Endometrial microvascular endothelial cells (primary cell): ENCODE measurements around the gene TMEM263. TPM values are rescaled to one million over a fixed set of nuclear protein-coding genes. Genes with fewer than 3 reads are reported as not detected.
"Not testable (repeated sequence)": the region's sequence is repeated elsewhere in the genome, so short reads cannot be mapped to it uniquely, and the experiment has no call there.

Experiments used
- in situ Hi-C: cut with HindIII; loops from 2 replicates; pipeline ENCODE4 v1.10.0; 2017; ENCODE audit warnings: low sequenced_read_pairs, low pct_unique_long_range_greater_than_20kb; ENCODE audit errors: inconsistent ontology term
- total RNA-seq: library from RNA; depleted of rRNA; stranded (reverse); fragments of >200 nt; gene quantifications from one replicate; pipeline ENCODE4 v1.2.3, GENCODE V29; 2015; ENCODE audit errors: inconsistent ontology term

The TMEM263 gene
- total RNA-seq, 1 donor from 2014 or later: 57.8 TPM

- in situ Hi-C loops: no loop called here
Observed at GRCh38 chr12:106978035-106978800, 22.5 kb downstream of the TMEM263 start.

- in situ Hi-C loops: no loop called here
Observed at GRCh38 chr12:106980944-106981343, 25.2 kb downstream of the TMEM263 start.

GRCh38 chr12:106981788-106982187 is 26.1 kb downstream of the TMEM263 start:
- in situ Hi-C loops: no loop called here

DNA sequence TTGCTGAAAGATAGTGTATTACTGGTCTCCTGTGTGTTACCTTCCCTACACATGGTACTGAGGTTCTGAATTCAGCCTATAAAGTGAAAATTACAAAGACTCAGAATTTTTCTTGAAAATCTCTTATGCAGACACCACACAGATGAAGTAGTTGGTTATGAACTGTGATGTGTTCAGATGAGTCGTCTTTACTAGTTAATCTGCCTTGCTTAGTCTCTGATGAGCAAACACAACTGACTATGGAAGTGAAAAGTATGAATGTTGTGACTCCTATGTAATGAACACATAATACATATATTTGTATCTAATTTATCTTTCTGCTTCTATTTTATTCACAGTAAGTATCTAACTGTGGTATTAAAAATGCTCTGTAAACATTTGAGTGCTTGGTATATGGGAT is 26.5 kb downstream of the TMEM263 start:
- in situ Hi-C loops: no loop called here

DNA sequence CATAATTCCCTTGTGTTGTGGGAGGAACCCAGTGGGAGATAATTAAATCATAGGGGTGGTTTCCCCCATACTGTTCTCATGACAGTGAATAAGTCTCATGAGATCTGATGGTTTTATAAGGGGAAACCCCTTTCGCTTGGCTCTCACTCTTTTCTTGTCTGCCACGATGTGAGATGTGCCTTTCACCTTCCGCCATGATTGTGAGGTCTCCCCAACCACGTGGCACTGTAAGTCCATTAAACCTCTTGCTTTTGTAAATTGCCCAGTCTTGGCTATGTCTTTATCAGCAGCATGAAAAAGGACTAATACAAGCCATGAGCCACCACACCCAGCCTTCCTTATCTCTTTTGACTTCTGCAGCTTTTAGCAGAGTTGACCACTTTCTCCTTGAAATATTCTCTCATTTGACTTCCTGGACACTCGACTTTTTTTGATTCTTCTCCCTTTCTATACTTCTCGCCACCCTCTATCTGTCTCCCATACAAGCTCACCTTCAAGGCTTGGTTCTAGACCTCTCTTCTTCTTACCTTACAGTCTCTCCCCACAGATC is 29.0 kb downstream of the TMEM263 start:
- in situ Hi-C loops: no loop called here

DNA sequence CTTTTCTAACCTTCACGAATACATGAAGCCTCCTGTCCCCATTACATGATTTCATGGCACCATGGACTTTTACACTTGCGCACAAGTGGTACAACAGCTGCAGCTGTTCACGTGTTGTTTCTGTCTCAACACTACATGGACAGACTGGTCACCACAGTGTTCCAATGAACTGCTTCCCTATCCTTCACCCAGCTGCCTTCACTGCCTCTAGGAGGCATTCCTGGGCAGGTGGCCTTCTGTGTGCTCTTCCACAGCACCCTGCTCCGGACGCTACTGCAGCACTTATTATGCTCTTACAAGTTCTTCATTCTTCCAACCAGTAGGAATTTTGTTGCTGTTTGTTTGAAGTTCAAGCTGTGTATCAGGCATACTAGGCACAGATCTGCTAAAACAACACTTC is 29.8 kb downstream of the TMEM263 start:
- in situ Hi-C loops: no loop called here

GRCh38 chr12:106986135-106986534 is 30.4 kb downstream of the TMEM263 start:
- in situ Hi-C loops: no loop called here

DNA sequence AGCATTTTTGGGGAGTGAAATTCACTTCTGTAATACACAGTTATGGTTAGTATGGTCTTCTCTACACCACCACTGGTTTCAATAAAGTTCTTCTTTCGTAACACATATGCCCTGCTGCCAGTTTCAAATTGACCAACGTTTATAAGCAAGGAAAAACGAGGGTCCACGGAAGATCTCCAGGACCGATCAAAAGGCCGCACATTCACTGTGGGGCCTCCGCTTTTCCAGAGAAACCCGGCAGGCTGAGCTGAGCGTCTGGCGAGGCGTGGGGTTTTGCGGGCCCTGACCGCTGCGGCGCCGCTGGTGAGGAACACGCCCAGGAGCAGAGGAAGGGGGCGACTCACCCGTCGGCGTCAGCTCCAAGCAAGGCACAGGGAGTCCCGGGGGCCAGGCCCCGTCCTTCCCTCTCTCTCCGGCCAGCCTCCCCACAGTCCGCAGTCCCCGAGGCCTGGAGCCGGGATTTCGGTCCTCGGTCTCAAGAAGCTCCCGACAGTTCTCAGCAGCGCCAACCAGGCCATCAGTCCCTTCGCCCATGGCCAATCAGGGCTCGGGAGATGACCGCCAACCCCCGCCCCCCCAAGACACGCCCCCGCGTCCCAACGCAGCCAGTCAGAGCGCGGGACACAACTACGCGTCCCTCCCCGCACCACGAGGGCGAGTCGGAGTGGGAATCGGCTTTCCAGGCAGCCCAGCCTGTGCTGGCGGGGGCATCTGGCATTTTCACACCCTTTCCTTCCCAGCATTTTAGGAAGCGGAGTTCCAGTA is 31.1 kb downstream of the TMEM263 start, which contains the start of gene MTERF2:
MTERF2 (minus strand) TSS at position 522 of the 765 bp plus-strand sequence. CDS start 8,432 bp downstream, outside the sequence.
- in situ Hi-C loops: no loop called here

DNA sequence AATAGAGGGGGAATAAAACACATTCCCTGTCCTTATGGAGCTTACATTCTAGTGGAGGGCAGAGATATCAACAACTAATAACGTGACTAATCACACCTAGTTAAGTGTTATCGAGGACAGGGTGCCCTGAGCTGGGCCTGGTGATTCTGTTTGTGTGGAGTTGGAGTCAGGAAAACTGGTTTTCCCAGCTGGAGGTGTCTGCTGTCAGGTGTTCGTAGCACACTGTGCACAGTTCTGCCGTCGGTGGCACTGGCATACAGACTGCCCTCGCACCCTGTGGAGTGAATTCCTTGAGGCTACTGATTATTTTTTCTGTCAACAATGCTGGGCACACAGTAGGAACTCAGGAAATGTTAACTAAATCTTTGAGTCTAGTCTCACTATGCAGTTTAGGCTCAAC is 32.1 kb downstream of the TMEM263 start:
- in situ Hi-C loops: no loop called here

DNA sequence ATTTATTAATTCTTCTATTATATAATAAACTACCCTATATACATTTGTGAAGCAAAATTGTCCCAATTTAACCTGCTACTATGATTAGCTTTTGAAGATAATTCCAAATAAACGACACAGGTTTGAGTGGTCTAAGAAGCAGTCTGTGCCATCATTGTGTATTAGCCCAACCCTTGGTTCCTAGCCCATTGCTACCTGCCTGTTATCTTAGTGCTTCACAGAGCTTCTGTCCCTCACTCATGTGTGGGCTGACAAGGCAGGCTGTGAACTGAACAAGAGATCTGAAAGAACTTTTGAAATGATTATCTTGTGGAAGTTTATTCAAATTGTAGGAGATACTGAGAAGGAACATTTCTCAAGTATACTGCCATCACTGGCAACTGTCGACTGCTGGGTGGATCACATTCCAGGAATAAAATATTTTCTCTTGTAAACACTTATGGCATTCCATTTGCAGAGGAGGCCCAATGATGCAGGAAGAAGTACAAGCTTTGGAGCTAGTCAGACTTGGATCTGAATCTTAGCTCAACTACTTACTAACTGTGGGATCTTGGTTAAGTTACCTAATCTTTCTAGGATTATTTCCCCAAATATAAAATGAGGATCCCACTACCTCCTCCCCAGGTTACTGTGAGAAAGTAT is 39.0 kb downstream of the TMEM263 start:
- in situ Hi-C loops: no loop called here

DNA sequence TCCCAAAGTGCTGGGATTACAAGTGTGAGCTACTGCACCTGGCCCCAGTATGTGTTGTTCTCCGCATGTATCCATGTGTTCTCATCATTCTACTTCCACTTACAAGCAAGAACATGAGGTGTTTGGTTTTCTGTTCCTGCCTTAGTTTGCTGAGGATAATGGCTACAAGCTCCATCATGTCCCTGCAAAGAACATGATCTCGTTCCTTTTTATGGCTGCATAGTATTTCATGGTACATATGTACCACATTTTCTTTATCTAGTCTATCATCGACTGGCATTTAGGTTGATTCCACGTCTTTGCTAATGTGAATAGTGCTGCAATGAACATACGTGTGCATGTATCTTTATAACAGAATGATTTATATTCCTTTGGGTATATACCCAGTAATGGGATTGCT is 40.4 kb downstream of the TMEM263 start:
- in situ Hi-C loops: not testable (repeated sequence)

DNA sequence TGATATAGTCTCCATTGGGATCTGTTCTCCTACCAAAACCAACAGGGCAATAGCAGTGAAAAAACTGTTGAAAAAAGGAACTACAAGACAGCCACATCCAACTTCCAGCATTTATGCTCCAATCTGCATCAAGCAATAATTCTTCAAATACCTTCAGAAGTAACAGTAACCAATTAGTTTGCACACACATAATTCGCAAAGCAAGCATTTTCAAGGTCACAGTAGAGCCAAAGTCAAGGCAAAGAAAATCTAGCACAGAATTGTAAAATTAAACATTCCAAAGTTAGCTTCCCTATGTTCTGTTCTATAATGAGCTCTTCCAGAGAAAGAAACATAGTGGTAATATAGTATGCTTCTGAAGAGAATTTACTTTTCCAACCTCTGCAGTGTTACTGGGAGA is 42.2 kb downstream of the TMEM263 start:
- in situ Hi-C loops: no loop called here

DNA sequence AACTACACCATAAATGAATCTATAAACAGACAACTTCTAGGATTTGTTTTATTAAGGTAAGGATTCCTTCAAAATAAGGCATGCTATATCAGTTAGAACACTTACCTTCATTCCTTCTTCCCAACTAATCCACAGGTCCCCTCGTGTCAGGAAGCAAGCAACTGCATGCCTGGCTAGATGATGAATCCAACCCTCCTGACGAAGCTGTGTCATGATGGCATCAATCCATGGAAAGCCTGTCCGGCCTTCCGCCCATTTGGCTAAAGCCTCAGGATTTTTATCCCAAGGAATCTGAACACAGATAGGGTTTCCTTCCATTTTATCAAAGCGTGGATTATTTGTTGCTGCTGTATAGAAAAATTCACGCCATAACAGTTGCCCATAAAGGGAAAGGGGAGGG is 43.7 kb downstream of the TMEM263 start:
- in situ Hi-C loops: no loop called here

- in situ Hi-C loops: not testable (repeated sequence)
Observed at GRCh38 chr12:107002665-107003064, 47.0 kb downstream of the TMEM263 start.

DNA sequence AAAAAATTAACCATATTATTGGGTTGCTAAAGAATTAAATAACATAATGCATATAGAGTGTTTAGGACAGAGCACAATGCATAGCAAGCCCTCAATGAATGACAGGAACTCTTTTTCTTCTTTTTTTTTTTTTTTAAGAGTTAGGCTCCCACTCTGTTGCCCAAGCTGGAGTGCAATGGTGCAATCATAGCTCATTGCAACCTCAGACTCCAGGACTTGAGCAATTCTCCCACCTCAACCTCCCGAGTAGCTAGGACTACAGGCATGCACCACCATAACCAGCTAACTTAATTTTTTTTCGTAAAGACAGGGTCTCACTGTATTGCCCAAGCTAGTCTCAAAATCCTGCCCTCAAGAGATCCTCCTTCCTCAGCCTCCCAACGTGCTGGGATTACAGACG is 51.7 kb downstream of the TMEM263 start:
- in situ Hi-C loops: no loop called here

- in situ Hi-C loops: no loop called here
Observed at GRCh38 chr12:107011519-107011918, 55.8 kb downstream of the TMEM263 start.

DNA sequence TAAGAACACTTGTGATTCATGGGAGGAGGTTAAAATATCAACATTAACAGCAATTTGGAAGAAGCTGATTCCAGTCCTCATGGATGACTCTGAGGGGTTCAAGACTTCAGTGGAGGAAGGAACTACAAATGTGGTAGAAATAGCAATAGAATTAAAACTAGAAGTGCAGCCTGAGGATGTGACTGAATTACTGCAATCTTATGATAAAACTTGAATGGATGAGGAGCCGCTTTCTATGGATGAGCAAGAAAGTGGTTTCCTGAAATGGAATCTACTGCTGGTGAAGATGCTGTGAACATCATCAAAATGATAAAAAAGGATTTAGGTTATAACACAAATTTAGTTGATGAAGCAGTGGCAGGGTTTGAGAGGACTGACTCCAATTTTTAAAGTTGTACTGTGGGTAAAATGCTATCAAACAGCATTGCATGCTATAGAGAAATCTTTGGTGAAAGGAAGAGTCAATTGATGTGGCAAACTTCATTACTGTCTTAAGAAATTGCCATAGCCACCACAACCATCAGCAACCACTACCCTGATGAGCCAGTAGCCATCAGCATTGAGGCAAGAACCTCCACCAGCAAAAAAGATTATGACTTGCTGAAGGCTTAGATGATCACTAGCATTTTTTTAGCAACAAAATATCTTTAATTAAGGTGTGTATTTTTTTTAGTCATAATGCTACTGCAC is 57.2 kb downstream of the TMEM263 start:
- in situ Hi-C loops: no loop called here

GRCh38 chr12:107014055-107014454 is 58.3 kb downstream of the TMEM263 start:
- in situ Hi-C loops: no loop called here

- in situ Hi-C loops: no loop called here
Observed at GRCh38 chr12:107017042-107017441, 61.3 kb downstream of the TMEM263 start.
